ENCODE measurements around the gene DHRS7B.

DHRS7B gene

GRCh38 chr17:21212826-21213637, 86.3 kb downstream of the DHRS7B start:
- peaks cover 5% of the 10 kb centered on the region; the same call in 1 of the 2 replicates for H4K20me1 ChIP-seq (ENCODE audit: insufficient read depth, low read length)
- H3K27ac ChIP-seq (ENCODE audit: low read length): 0 out of 2 replicates have a peak overlapping the region, but pooled peaks have one; percentile 53
- H2AFZ ChIP-seq (ENCODE audit: low read depth, low read length): no peak overlapping the region

GRCh38 chr17:21213638-21214014, 86.9 kb downstream of the DHRS7B start:
- Histone ChIP-seq H3K9ac (ENCODE audit: low read length) (peak overlapping the region; percentile 87), H3K27me3 (ENCODE audit: low read depth, low read length) (no peaks in the 10 kb centered on the region), H3K4me3 (ENCODE audit: low read length) (peak overlapping the region; percentile 91), H4K20me1 (ENCODE audit: insufficient read depth, low read length) (peaks cover 5% of the 10 kb centered on the region; the same call in 1 of the 2 replicates), H3K4me1 (ENCODE audit: low read length) (peaks cover 10% of the 10 kb centered on the region), H3K9me3 (ENCODE audit: insufficient read depth, low read length) (no peaks in the 10 kb centered on the region), H3K27ac (ENCODE audit: low read length) (peak overlapping the region; percentile 53), H3K79me2 (ENCODE audit: low read length) (peaks cover 69% of the 10 kb centered on the region), H2AFZ (ENCODE audit: low read depth, low read length) (no peak overlapping the region), H3K36me3 (replicated peaks; ENCODE audit: low read depth, low read length) (no peaks in the 10 kb centered on the region), H3K4me2 (ENCODE audit: low read length) (peak overlapping the region; percentile 72)
- TF ChIP-seq, protein P1, sequence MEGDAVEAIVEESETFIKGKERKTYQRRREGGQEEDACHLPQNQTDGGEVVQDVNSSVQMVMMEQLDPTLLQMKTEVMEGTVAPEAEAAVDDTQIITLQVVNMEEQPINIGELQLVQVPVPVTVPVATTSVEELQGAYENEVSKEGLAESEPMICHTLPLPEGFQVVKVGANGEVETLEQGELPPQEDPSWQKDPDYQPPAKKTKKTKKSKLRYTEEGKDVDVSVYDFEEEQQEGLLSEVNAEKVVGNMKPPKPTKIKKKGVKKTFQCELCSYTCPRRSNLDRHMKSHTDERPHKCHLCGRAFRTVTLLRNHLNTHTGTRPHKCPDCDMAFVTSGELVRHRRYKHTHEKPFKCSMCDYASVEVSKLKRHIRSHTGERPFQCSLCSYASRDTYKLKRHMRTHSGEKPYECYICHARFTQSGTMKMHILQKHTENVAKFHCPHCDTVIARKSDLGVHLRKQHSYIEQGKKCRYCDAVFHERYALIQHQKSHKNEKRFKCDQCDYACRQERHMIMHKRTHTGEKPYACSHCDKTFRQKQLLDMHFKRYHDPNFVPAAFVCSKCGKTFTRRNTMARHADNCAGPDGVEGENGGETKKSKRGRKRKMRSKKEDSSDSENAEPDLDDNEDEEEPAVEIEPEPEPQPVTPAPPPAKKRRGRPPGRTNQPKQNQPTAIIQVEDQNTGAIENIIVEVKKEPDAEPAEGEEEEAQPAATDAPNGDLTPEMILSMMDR (IDR thresholded peaks at IDR 0.05; ENCODE audit: low read depth, low read length): no peak
- no peak for TF ChIP-seq EZH2phosphoT487 (IDR thresholded peaks at IDR 0.05; ENCODE audit: low read depth)

More at GRCh38 chr17:21212826-21213637, 86.3 kb downstream of the DHRS7B start:
- peak overlapping the region; percentile 72 for H3K4me2 ChIP-seq (ENCODE audit: low read length)
- H3K79me2 ChIP-seq (ENCODE audit: low read length): peaks cover 74% of the 10 kb centered on the region
- no peaks in the 10 kb centered on the region for H3K36me3 ChIP-seq (replicated peaks; ENCODE audit: low read depth, low read length)
- TF ChIP-seq EZH2phosphoT487 (IDR thresholded peaks at IDR 0.05; ENCODE audit: low read depth): no peak
- TF ChIP-seq, protein P1 (IDR thresholded peaks at IDR 0.05; ENCODE audit: low read depth, low read length): no peak
- peak overlapping the region; percentile 87 for H3K9ac ChIP-seq (ENCODE audit: low read length)
- peaks cover 10% of the 10 kb centered on the region for H3K4me1 ChIP-seq (ENCODE audit: low read length)
- H3K9me3 ChIP-seq (ENCODE audit: insufficient read depth, low read length): no peaks in the 10 kb centered on the region
- H3K27me3 ChIP-seq (ENCODE audit: low read depth, low read length): no peaks in the 10 kb centered on the region
- H3K4me3 ChIP-seq (ENCODE audit: low read length): peak overlapping the region; percentile 91

- H3K4me1 ChIP-seq (ENCODE audit: low read length): peaks cover 10% of the 10 kb centered on the region
- TF ChIP-seq, protein P1 (IDR thresholded peaks at IDR 0.05; ENCODE audit: low read depth, low read length): no peak
- TF ChIP-seq EZH2phosphoT487 (IDR thresholded peaks at IDR 0.05; ENCODE audit: low read depth): no peak
Observed at GRCh38 chr17:21214015-21214776, 87.4 kb downstream of the DHRS7B start, which contains the start of gene TMEM11. TMEM11 (minus strand) TSS chr17:21214161; CDS start chr17:21214152, 9 bp downstream.

More at GRCh38 chr17:21214015-21214776, 87.4 kb downstream of the DHRS7B start, which contains the start of gene TMEM11:
- Histone ChIP-seq H4K20me1 (ENCODE audit: insufficient read depth, low read length) (peaks cover 5% of the 10 kb centered on the region; the same call in 1 of the 2 replicates), H3K27ac (ENCODE audit: low read length) (peak within 1 kb of the TSS; percentile 53), H3K79me2 (ENCODE audit: low read length) (peaks cover 63% of the 10 kb centered on the region), H3K9ac (ENCODE audit: low read length) (peak within 1 kb of the TSS; percentile 87), H3K4me3 (ENCODE audit: low read length) (peak within 1 kb of the TSS; percentile 91), H3K36me3 (replicated peaks; ENCODE audit: low read depth, low read length) (no peaks in the 10 kb centered on the region), H3K4me2 (ENCODE audit: low read length) (peak within 1 kb of the TSS; percentile 74), H3K9me3 (ENCODE audit: insufficient read depth, low read length) (no peaks in the 10 kb centered on the region), H2AFZ (ENCODE audit: low read depth, low read length) (no peak within 1 kb of the TSS), H3K27me3 (ENCODE audit: low read depth, low read length) (no peaks in the 10 kb centered on the region)
